ENCODE measurements around the gene CEND1.

The CEND1 gene

DNA sequence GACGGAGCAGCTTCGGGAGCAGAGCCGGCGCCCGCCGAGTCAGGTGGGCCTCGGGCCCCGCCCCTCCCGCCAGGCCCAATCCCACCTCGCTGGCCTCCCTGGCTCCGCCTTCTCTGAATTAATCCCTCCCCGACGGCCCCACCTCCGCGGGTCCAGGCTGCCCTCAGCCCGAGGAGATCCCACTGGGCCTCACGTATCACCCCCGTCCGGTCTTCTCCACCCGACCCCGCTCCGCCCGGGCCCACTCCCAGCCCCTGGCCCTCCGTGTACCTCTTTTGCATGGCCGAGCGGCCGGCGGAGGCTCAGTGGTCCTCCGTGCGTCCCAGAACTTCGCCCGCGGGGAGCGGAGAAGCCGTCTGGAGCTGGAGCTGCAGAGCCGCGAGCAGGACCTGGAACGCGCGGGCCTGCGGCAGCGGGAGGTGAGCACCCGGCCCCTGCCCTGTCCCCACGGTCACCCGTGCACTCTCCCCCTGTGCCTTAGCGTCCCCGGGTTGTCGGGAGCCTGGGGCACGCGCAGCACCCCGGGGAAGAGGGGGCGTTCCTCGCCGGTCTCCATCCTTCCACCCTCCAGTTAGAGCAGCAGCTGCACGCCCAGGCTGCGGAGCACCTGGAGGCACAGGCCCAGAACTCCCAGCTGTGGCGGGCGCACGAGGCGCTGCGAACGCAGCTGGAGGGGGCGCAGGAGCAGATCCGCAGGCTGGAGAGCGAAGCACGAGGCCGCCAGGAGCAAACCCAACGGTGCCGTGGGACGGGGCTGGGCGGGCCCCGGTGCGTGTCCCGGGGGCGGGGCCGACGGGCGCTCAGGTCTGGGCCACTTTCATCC is 40.6 kb upstream of the CEND1 start:
- H3K27ac Mint-ChIP-seq: no peak overlapping the region
- no peak overlapping the region for H3K4me3 Mint-ChIP-seq
- H3K9me3 Mint-ChIP-seq: no peaks in the 10 kb centered on the region
- peaks cover 50% of the 10 kb centered on the region for H3K4me1 Mint-ChIP-seq (ENCODE audit: low read depth)
- no peaks in the 10 kb centered on the region for H3K36me3 Mint-ChIP-seq (ENCODE audit: low read depth)
- H3K27me3 Mint-ChIP-seq: peaks cover 31% of the 10 kb centered on the region

DNA sequence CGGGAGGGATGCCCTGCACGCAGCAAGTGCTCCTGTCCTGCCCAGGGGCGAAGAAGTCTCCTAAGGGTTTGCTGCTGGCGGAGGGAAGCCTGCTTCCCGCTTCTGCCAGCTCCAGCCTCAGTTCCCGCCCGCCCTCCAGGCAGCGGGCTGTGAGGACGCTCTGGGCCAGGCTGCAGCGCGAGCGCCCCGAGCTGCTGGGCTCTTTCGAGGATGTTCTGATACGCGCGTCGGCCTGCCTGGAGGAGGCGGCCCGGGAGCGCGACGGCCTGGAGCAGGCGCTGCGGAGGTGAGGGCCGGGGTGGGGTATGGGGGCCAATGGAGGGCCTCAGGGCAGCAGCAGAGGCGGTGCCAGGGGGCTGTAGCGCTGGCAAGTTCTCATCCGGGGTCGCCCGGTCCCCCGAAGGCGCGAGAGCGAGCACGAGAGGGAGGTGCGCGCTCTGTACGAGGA is 40.0 kb upstream of the CEND1 start:
- Mint-ChIP-seq H3K4me1 (ENCODE audit: low read depth) (peaks cover 45% of the 10 kb centered on the region), H3K9me3 (no peaks in the 10 kb centered on the region), H3K4me3 (peak overlapping the region; percentile 17), H3K27me3 (peaks cover 31% of the 10 kb centered on the region), H3K36me3 (ENCODE audit: low read depth) (peaks cover 4% of the 10 kb centered on the region), H3K27ac (no peak overlapping the region)

DNA sequence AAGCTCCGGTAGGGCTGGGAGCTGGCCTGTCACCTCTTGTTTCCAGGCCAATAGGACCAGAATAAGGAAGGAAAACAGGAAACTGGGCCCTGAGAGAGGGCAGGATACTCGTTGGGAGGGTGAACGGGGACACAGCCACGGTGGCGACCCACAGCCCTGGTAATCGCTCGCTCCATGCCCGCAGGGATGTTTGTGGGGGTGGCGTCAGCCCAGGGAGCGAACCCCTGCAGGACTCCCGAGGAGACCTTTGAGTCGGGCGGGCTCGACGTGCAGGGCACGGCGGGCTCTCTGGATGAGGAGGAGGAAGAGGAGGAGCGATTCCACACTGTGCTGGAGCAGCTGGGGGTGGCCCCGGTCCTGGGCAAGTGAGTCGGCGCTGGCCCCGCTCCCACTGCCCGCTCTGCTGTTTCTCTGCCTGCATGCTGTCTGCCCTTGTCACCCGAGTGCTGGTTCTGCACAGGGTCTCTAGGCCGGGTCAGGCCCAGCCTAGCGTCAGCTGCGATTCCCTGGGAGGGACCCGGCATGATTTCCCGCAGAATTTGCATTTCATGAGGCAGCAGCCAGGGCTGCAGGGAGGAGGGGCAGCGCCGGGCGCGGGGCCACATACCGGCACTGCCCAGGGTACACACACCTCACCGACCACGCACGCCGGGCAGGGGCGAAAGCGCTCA is 39.4 kb upstream of the CEND1 start:
- Mint-ChIP-seq H3K36me3 (ENCODE audit: low read depth) (peaks cover 6% of the 10 kb centered on the region), H3K4me1 (ENCODE audit: low read depth) (peaks cover 39% of the 10 kb centered on the region), H3K27me3 (peaks cover 31% of the 10 kb centered on the region), H3K4me3 (peak overlapping the region; percentile 43), H3K27ac (no peak overlapping the region), H3K9me3 (no peaks in the 10 kb centered on the region)

DNA sequence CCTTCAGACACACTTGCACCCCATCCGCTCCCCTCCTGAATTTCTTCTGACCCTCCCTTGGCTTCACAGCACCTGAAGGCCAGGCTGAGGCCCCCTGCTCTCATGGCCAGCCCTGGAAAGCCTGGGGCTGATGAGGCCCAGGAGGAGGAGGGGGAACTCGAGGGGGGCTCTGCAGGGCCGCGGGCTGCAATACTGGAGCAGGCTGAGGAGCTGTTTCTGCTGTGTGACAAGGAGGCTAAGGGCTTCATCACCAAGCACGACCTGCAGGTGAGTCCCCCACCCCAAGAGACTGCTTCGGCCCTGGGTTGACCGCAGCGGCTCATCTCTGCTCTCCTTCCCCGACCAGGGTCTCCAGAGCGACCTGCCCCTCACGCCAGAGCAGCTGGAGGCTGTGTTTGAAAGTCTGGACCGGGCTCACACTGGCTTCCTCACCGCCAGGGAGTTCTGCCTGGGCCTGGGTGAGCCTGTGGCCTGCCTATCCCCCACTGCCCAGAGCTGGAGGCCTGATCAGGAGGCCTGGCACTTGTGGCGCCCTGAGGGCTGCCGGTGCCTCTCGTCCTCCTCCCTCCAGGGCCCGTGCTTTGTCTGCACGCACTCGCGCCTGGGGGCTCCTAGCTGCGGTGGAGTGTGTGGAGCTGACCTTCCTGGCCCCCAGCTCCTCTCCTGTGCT is 38.8 kb upstream of the CEND1 start:
- H3K27me3 Mint-ChIP-seq: peaks cover 31% of the 10 kb centered on the region
- H3K4me3 Mint-ChIP-seq: peak overlapping the region; percentile 43
- H3K9me3 Mint-ChIP-seq: no peaks in the 10 kb centered on the region
- peaks cover 32% of the 10 kb centered on the region for H3K4me1 Mint-ChIP-seq (ENCODE audit: low read depth)
- peaks cover 6% of the 10 kb centered on the region for H3K36me3 Mint-ChIP-seq (ENCODE audit: low read depth)
- H3K27ac Mint-ChIP-seq: no peak overlapping the region

DNA sequence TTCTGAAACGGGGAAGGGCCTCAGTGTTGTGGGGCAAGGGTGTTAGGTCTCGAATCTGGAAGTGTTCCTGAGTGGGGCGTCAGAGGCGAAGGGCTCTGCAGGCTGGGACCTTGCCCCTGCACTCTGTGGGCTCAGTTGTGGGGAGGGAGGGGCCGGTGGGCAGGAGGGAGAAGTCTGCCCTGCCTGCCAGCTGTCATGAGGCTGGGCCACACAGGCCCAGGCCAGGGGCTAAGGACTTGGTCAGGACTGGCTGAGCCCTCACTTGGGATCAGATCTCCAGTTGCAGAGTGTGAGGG is 38.0 kb upstream of the CEND1 start, which contains the start of gene CRACR2B:
Gene CRACR2B, plus strand, starts transcription at position 23 of the 296 bp plus-strand sequence. CDS start 689 bp downstream, outside the sequence.
- Mint-ChIP-seq H3K4me1 (ENCODE audit: low read depth) (peaks cover 30% of the 10 kb centered on the region), H3K36me3 (ENCODE audit: low read depth) (peaks cover 6% of the 10 kb centered on the region), H3K9me3 (no peaks in the 10 kb centered on the region), H3K27me3 (peaks cover 31% of the 10 kb centered on the region), H3K4me3 (peak within 1 kb of the TSS; percentile 64), H3K27ac (peak within 1 kb of the TSS; percentile 11)

DNA sequence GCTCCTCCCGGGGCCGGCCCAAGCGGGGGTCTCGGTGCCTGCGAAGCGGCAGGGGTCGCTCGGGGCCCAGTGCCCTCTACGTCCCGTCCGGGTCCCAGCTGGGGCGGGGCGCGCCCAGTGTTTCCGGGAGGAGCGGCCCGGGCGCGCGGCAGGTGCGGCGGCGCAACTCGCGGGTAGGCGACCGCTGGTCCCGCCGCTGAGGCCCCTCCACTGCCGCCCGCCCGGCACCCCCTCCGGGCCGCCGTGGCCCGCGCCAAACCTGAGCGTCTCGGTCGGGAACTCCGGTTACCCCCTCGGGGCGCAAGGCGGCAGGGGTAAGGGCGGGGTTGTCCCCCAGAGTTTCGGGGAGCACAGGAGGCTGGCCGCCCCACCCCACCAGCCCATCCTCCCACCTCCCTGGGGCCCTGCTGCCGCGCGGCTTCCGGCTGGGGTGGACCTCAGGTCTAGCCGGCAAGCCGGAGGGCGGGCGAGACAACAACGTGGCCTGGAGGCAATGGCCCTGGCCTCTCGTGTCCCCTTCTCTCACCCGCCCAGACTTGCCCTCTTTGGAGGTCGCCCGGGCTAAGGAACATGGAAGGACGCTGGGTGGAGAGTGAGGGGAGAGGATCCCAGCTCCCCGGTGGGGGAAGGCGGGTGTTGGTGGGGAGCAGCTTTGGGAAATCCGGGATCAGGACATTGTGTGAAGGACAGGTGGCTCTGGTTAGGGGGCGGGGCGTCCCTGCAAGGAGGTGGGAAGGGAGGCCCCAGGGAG is 37.4 kb upstream of the CEND1 start:
- H3K27me3 Mint-ChIP-seq: peaks cover 31% of the 10 kb centered on the region
- H3K4me3 Mint-ChIP-seq: peak overlapping the region; percentile 60
- H3K9me3 Mint-ChIP-seq: no peaks in the 10 kb centered on the region
- H3K36me3 Mint-ChIP-seq (ENCODE audit: low read depth): peaks cover 6% of the 10 kb centered on the region
- H3K27ac Mint-ChIP-seq: peak overlapping the region; percentile 11
- peaks cover 30% of the 10 kb centered on the region for H3K4me1 Mint-ChIP-seq (ENCODE audit: low read depth)

DNA sequence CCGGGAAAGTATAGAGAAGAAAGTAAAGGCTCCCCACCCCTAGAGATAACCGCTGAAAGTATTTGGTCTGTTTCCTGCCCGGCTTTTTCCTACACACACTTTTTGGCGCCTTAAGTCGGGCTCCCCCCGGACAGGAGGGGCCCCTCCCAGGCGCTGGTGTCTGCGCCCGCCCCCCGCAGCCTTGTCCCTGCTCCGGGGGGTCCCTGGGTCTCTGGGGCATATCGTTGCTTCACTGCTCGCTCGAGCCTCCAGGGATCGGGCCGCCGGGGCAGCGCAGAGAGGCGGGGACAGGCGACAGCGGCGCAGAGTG is 36.9 kb upstream of the CEND1 start:
- H3K9me3 Mint-ChIP-seq: no peaks in the 10 kb centered on the region
- peaks cover 30% of the 10 kb centered on the region for H3K4me1 Mint-ChIP-seq (ENCODE audit: low read depth)
- H3K27ac Mint-ChIP-seq: no peak overlapping the region
- H3K27me3 Mint-ChIP-seq: peaks cover 29% of the 10 kb centered on the region
- peaks cover 6% of the 10 kb centered on the region for H3K36me3 Mint-ChIP-seq (ENCODE audit: low read depth)
- peak overlapping the region; percentile 64 for H3K4me3 Mint-ChIP-seq

DNA sequence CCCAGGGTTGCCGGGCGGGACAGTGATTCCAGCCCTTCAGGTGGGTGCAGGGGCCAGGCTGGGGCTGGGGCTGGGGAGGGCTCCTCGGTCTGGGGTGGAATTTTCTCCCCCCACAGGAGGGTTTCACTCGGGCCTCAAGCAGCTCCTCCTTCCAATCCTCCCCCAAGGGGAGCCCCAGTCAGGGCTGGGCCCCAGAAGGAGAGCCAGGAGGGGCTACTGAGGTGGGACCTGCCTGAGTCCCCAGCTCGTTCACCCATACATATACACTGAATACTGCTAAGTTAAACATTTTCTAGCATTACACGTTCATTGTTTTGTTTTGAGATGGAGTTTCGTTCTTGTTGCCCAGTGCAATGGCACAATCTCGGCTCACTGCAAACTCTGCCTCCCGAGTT is 36.3 kb upstream of the CEND1 start:
- Mint-ChIP-seq H3K9me3 (no peaks in the 10 kb centered on the region), H3K4me1 (ENCODE audit: low read depth) (peaks cover 29% of the 10 kb centered on the region), H3K27me3 (peaks cover 25% of the 10 kb centered on the region), H3K27ac (no peak overlapping the region), H3K4me3 (peak overlapping the region; percentile 64), H3K36me3 (ENCODE audit: low read depth) (peaks cover 6% of the 10 kb centered on the region)

DNA sequence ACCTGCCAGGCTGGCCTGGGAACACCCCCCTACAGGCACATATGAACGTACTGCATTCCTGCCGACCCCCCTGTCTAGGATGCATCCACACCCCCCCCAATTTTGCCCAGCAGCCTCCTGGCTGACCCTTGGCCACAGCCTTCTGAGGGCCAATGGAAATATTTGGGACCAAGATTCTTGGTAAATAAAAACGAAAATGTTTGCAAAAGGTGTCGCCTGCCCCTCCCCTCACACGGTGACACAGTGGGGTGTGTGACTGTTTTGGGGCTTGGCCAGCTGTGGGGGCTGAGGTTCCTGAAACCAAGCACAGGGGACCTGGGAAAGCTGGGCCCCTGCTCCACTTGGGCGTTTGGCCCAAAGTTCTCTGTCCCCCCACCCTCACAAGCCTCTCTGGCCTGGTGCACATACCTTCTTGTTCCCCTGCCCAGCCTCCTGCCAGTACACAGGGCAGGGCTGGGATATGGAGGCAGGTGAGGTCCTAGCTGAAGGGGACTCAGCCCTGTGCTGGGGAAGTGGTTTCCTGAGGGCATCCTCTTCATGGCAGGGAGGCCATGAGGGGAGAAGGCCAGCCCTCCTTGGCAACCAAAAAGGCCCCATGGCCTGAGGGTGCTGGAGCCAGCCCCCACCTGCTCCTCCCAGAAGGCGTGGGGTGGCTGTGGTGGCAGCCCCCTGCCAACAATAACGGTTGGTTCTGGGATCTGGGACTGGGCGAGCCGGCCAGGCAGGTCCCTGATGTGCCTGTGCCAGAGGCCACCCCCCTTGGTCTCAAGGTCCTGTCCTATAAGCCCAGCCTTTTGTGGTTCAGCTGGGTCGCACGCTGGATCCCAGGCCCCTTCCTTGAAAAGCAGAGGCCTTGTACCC is 35.7 kb upstream of the CEND1 start:
- peaks cover 6% of the 10 kb centered on the region for H3K36me3 Mint-ChIP-seq (ENCODE audit: low read depth)
- H3K4me1 Mint-ChIP-seq (ENCODE audit: low read depth): peaks cover 32% of the 10 kb centered on the region
- H3K4me3 Mint-ChIP-seq: no peak overlapping the region
- peaks cover 23% of the 10 kb centered on the region for H3K27me3 Mint-ChIP-seq
- H3K27ac Mint-ChIP-seq: no peak overlapping the region
- H3K9me3 Mint-ChIP-seq: no peaks in the 10 kb centered on the region

DNA sequence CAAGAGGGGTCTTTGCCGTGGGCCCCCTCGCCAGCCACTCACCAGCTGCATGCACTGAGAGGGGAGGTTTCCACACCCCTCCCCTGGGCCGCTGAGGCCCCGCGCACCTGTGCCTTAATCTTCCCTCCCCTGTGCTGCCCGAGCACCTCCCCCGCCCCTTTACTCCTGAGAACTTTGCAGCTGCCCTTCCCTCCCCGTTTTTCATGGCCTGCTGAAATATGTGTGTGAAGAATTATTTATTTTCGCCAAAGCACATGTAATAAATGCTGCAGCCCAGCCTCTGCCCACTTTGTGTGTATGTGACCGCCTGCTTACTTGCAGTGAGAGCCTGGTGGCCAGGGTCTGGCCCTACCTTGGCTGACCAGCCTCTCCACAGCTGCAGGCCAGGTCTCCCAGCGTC is 35.1 kb upstream of the CEND1 start:
- peaks cover 23% of the 10 kb centered on the region for H3K27me3 Mint-ChIP-seq
- no peak overlapping the region for H3K27ac Mint-ChIP-seq
- H3K4me1 Mint-ChIP-seq (ENCODE audit: low read depth): peaks cover 35% of the 10 kb centered on the region
- no peaks in the 10 kb centered on the region for H3K9me3 Mint-ChIP-seq
- no peak overlapping the region for H3K4me3 Mint-ChIP-seq
- peaks cover 6% of the 10 kb centered on the region for H3K36me3 Mint-ChIP-seq (ENCODE audit: low read depth)

DNA sequence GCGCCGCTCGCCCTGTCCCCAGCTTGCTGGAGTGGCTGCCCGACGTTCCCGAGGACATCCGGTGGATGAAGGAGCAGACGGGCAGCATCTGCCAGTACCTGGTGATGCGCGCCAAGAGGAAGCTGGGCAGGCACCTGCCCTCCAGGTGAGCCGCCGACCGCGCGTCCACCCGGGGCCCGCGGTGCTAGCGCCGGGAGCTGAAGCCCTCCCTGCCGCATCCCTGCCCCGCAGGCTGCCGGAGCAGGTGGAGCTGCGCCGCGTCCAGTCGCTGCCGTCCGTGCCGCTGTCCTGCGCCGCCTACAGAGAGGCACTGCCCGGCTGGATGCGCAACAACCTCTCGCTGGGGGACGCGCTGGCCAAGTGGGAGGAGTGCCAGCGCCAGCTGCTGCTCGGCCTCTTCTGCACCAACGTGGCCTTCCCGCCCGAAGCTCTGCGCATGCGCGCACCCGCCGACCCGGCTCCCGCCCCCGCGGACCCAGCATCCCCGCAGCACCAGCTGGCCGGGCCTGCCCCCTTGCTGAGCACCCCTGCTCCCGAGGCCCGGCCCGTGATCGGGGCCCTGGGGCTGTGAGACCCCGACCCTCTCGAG is 34.5 kb upstream of the CEND1 start:
- H3K36me3 Mint-ChIP-seq (ENCODE audit: low read depth): peaks cover 6% of the 10 kb centered on the region
- no peak overlapping the region for H3K4me3 Mint-ChIP-seq
- H3K27ac Mint-ChIP-seq: no peak overlapping the region
- H3K9me3 Mint-ChIP-seq: no peaks in the 10 kb centered on the region
- peaks cover 20% of the 10 kb centered on the region for H3K27me3 Mint-ChIP-seq
- peaks cover 31% of the 10 kb centered on the region for H3K4me1 Mint-ChIP-seq (ENCODE audit: low read depth)

DNA sequence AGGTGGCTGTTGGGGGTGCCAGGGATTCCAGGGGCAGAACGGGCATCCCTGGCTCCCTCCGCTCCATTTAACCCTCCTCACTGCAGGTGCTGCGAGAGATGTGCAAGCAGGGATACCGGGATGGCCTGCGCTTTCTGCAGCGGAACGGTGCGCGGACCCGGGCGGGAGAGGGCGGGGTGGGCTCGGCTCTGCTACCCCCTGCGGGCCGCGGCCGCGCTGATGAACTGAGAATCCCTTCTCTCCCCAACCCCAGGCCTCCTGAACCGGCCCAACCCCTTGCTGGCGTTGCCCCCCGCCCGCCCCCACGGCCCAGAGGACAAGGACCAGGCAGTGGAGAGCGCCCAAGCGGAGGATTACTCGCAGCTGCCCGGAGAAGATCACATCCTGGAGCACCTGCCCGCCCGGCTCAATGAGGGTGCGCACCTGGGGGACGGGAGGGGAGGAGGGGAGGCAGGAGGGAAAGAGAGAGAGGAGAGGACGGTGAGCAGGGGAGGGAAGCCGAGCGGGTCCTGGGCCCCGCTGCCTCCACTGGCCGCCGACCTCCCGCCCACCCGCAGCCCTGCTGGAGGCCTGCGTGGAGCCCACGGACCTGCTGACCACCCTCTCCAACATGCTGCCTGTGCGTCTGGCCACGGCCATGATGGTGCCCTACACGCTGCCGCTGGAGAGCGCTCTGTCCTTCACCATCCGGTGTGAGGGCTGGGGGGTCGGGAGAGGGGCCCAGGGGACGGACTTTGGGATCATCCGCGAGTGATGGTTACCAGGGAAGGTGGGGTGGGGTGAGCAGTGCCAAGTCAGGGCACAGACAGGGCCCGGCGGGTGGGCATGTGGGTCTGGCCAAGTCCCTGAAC is 33.8 kb upstream of the CEND1 start:
- Mint-ChIP-seq H3K4me3 (no peak overlapping the region), H3K9me3 (no peaks in the 10 kb centered on the region), H3K36me3 (ENCODE audit: low read depth) (peaks cover 6% of the 10 kb centered on the region), H3K27me3 (peaks cover 12% of the 10 kb centered on the region), H3K27ac (no peak overlapping the region), H3K4me1 (ENCODE audit: low read depth) (peaks cover 26% of the 10 kb centered on the region)
